ENCODE data around the gene TRDMT1.

DNA sequence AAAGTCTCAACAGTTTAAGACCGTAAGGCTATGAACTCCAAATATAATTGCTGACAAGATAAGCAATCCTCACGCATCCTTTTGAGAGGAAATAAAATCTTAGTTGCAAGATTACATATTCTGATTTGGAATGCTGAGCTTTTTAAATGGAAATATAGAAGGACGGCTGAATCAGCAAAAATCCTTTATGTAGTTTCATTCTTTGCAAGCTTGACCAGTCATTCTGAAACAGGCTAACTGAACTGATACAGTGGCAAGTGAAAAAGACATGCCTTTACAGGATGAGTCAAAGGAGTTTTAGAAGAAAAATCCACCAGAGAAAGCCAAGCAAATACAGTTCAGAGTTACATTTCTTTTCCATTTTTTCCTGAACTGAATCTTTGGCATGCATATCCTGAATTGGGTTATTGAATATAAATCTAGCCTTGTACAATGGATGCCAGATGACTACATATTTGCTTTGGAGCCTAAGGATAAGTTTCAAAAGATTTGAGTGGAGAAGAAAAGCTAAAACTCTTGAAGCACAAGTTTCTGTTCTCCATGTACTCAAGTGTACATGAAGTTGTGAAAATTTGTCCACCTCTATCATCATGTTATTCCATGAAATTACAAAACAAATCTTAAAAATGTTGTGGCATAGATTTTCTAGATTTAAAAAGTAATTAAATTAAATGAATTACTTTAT lies 30.9 kb upstream of the TRDMT1 start:
- TF ChIP-seq POLR2A (IDR thresholded peaks at IDR 0.05) (no peak), EP300 (IDR thresholded peaks at IDR 0.05) (no peak)
- TF ChIP-seq, protein P1, sequence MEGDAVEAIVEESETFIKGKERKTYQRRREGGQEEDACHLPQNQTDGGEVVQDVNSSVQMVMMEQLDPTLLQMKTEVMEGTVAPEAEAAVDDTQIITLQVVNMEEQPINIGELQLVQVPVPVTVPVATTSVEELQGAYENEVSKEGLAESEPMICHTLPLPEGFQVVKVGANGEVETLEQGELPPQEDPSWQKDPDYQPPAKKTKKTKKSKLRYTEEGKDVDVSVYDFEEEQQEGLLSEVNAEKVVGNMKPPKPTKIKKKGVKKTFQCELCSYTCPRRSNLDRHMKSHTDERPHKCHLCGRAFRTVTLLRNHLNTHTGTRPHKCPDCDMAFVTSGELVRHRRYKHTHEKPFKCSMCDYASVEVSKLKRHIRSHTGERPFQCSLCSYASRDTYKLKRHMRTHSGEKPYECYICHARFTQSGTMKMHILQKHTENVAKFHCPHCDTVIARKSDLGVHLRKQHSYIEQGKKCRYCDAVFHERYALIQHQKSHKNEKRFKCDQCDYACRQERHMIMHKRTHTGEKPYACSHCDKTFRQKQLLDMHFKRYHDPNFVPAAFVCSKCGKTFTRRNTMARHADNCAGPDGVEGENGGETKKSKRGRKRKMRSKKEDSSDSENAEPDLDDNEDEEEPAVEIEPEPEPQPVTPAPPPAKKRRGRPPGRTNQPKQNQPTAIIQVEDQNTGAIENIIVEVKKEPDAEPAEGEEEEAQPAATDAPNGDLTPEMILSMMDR (IDR thresholded peaks at IDR 0.05), result no peak

All from suprapubic skin (tissue), 3 donors.